Measurements from ENCODE around the gene ETS1. TPM values are rescaled to one million over a fixed set of nuclear protein-coding genes. Genes with fewer than 3 reads are reported as not detected.
A peak's percentile ranks its signal among the peaks of the same experiment; 100 is the strongest.

The ETS1 gene
- total RNA-seq, 2 experiments from 2014 or later, result 203 to 466 TPM

GRCh38 chr11:128465531-128465930, 121.8 kb downstream of the ETS1 start:
- no peak for DNase-seq (ENCODE audit: low spot score)
- Histone ChIP-seq H3K4me3 (ENCODE audit: low read depth, low read length, poor library complexity, severe bottlenecking) (no peak overlapping the region), H4K20me1 (ENCODE audit: insufficient read depth, low read length) (no peaks in the 10 kb centered on the region), H3K79me2 (ENCODE audit: insufficient read depth, low read depth, low read length) (peaks cover 75% of the 10 kb centered on the region), H3K9me2 (ENCODE audit: insufficient read depth, low read length) (no peaks in the 10 kb centered on the region), H3K36me3 (ENCODE audit: insufficient read depth, low read length) (peaks cover 95% of the 10 kb centered on the region), H3K27ac (ENCODE audit: low read depth, low read length, poor library complexity, severe bottlenecking) (peak overlapping the region; percentile 29), H3K4me1 (ENCODE audit: insufficient read depth, low read length, poor library complexity, severe bottlenecking) (peaks cover 79% of the 10 kb centered on the region), H3K4me2 (ENCODE audit: low read length) (no peak overlapping the region), H2AFZ (ENCODE audit: low read length) (no peak overlapping the region), H3K9me3 (ENCODE audit: low read length) (no peaks in the 10 kb centered on the region)
- CTCF ChIA-PET (ENCODE audit: unreplicated experiment), result interaction anchor here (0.9 kb wide), 1 partner anchor 89 kb away, joined by 3 read pairs; no protein-coding TSS in a partner anchor
- BruUV-seq (replicated peaks), result no TSS peak
- POLR2A ChIA-PET, result interaction anchor here (0.8 to 1.4 kb wide), 5 partner anchors 11 to 65 kb away, joined by 3 to 4 read pairs (median 4); no protein-coding TSS in a partner anchor
- intact Hi-C loops (cut with micrococcal nuclease; ENCODE audit: unreplicated experiment), result no loop called here
- TF ChIP-seq EZH2phosphoT487 (IDR thresholded peaks at IDR 0.05; ENCODE audit: borderline replicate concordance, low read depth, low read length) (no peak), CTCF (conservative IDR thresholded peaks at IDR 0.05; ENCODE audit: low read length) (no peak)

- ChIA-PET CTCF (ENCODE audit: unreplicated experiment) (interaction anchor here (0.9 kb wide), 1 partner anchor 89 kb away, joined by 3 read pairs; no protein-coding TSS in a partner anchor), POLR2A (interaction anchor here (0.8 to 1.4 kb wide), 5 partner anchors 12 to 64 kb away, joined by 3 to 4 read pairs (median 4); no protein-coding TSS in a partner anchor)
- no peak for DNase-seq (ENCODE audit: low spot score)
- Histone ChIP-seq H3K9me3 (ENCODE audit: low read length) (no peaks in the 10 kb centered on the region), H3K36me3 (ENCODE audit: insufficient read depth, low read length) (peaks cover 95% of the 10 kb centered on the region), H3K4me2 (ENCODE audit: low read length) (no peak overlapping the region), H2AFZ (ENCODE audit: low read length) (no peak overlapping the region), H3K9me2 (ENCODE audit: insufficient read depth, low read length) (no peaks in the 10 kb centered on the region), H3K27ac (ENCODE audit: low read depth, low read length, poor library complexity, severe bottlenecking) (peak overlapping the region; percentile 29), H3K79me2 (ENCODE audit: insufficient read depth, low read depth, low read length) (peaks cover 70% of the 10 kb centered on the region), H3K4me3 (ENCODE audit: low read depth, low read length, poor library complexity, severe bottlenecking) (no peak overlapping the region), H3K4me1 (ENCODE audit: insufficient read depth, low read length, poor library complexity, severe bottlenecking) (peaks cover 73% of the 10 kb centered on the region), H4K20me1 (ENCODE audit: insufficient read depth, low read length) (no peaks in the 10 kb centered on the region)
- intact Hi-C loops (cut with micrococcal nuclease; ENCODE audit: unreplicated experiment), result no loop called here
- TF ChIP-seq EZH2phosphoT487 (IDR thresholded peaks at IDR 0.05; ENCODE audit: borderline replicate concordance, low read depth, low read length) (no peak), CTCF (conservative IDR thresholded peaks at IDR 0.05; ENCODE audit: low read length) (no peak)
- BruUV-seq (replicated peaks), result no TSS peak
Observed at GRCh38 chr11:128464878-128465450, 122.4 kb downstream of the ETS1 start.

- peaks cover 63% of the 10 kb centered on the region for H3K79me2 ChIP-seq (ENCODE audit: insufficient read depth, low read depth, low read length)
- H3K4me3 ChIP-seq (ENCODE audit: low read depth, low read length, poor library complexity, severe bottlenecking), result no peak overlapping the region
- no peak overlapping the region for H2AFZ ChIP-seq (ENCODE audit: low read length)
- no peak for DNase-seq (ENCODE audit: low spot score)
- H3K4me1 ChIP-seq (ENCODE audit: insufficient read depth, low read length, poor library complexity, severe bottlenecking), result peaks cover 63% of the 10 kb centered on the region
- no peaks in the 10 kb centered on the region for H4K20me1 ChIP-seq (ENCODE audit: insufficient read depth, low read length)
- ChIA-PET POLR2A (interaction anchor here (1.5 kb wide), 1 partner anchor 54 kb away, joined by 8 read pairs; no protein-coding TSS in a partner anchor), CTCF (ENCODE audit: unreplicated experiment) (no interaction called here)
- H3K36me3 ChIP-seq (ENCODE audit: insufficient read depth, low read length), result peaks cover 100% of the 10 kb centered on the region
- intact Hi-C loops (cut with micrococcal nuclease; ENCODE audit: unreplicated experiment), result no loop called here
- TF ChIP-seq CTCF (conservative IDR thresholded peaks at IDR 0.05; ENCODE audit: low read length), result no peak
- no peak for TF ChIP-seq EZH2phosphoT487 (IDR thresholded peaks at IDR 0.05; ENCODE audit: borderline replicate concordance, low read depth, low read length)
- BruUV-seq (replicated peaks), result no TSS peak
- peak overlapping the region; percentile 29 for H3K27ac ChIP-seq (ENCODE audit: low read depth, low read length, poor library complexity, severe bottlenecking)
- no peak overlapping the region for H3K4me2 ChIP-seq (ENCODE audit: low read length)
- no peaks in the 10 kb centered on the region for H3K9me3 ChIP-seq (ENCODE audit: low read length)
- no peaks in the 10 kb centered on the region for H3K9me2 ChIP-seq (ENCODE audit: insufficient read depth, low read length)
Observed at GRCh38 chr11:128463979-128464378, 123.4 kb downstream of the ETS1 start.
